Pancreas (tissue), 10 donors: Measurements from ENCODE around the gene PATZ1. TPM values are rescaled to one million over a fixed set of nuclear protein-coding genes. Genes with fewer than 3 reads are reported as not detected.
"Not testable (repeated sequence)": the region's sequence is repeated elsewhere in the genome, so short reads cannot be mapped to it uniquely, and the experiment has no call there.

Experiments
- ATAC-seq, 4 donors: fragments of 200-7000 bp; cut with Tn5 transposase; one replicate each; pipeline versions ENCODE4 v1.8.0 to v1.9.1; 2020; ENCODE audit warnings: mild to moderate bottlenecking in 4 of 4, moderate library complexity in 4 of 4
- DNase-seq, 6 donors: peaks; one replicate each; pipeline ENCODE4 v3.0.0-alpha.2; 2020
- FAIRE-seq: peaks from 2 replicates; lab custom pipeline; 2012; peaks lifted over from hg19 to GRCh38; lab: Jason Lieb, UNC
- H3K27ac ChIP-seq, 4 donors: fragments of 200-600 bp; sonication (generic); 1 replicate in 3 of 4; 2 replicates in 1 of 4; pipeline versions ENCODE4 v1.5.0 to v1.8.0; 2020
- H3K27me3 ChIP-seq, 4 donors: fragments of 200-600 bp; one replicate each; pipeline ENCODE4 v1.8.0; 2021
- H3K36me3 ChIP-seq, 3 donors: fragments of 200-600 bp; sonication (generic) in 1 of 3; one replicate each; pipeline versions ENCODE4 v1.5.0 to v1.8.0; 2020 to 2021
- H3K4me1 ChIP-seq, 3 donors: fragments of 200-600 bp; one replicate each; pipeline ENCODE4 v1.8.0; 2021
- H3K4me3 ChIP-seq, 4 donors: fragments of 200-600 bp; sonication (generic) in 2 of 4; one replicate each; pipeline versions ENCODE4 v1.5.0 to v1.8.0; 2020 to 2021
- H3K9me3 ChIP-seq, 4 donors: fragments of 200-600 bp; one replicate each; pipeline ENCODE4 v1.8.0; 2021
- CTCF ChIP-seq, 4 donors: fragments of 200-600 bp; sonication (generic) in 3 of 4; IDR thresholded peaks; one replicate each; pipeline versions ENCODE4 v1.5.0 to v1.8.0; 2021; ENCODE audit warnings: antibody characterized with exemption in 4 of 4
- WGBS, 2 donors: extraction: QIAGEN DNeasy Blood & Tissue Kit; methylation state at CpG; one replicate each; pipeline ENCODE4 v1.1.7; 2013; 5-methylcytosine and 5-hydroxymethylcytosine counted together
- intact Hi-C, 3 donors: fragments of 100-400 bp; cut with DNase I; formaldehyde crosslinking; loops; one replicate each; pipeline versions ENCODE4 v1.11.1 to v1.14.2; 2022
- polyA plus RNA-seq, 2 donors: library from polyadenylated mRNA; stranded (reverse); fragments of 200-250 nt; gene quantifications; one replicate each; pipeline ENCODE4 v1.2.3, GENCODE V29; 2013
- total RNA-seq, 6 donors: library from RNA; stranded (reverse); fragmentation: NEBNext Ultra II Directional in 4 of 6; extraction: Animal tissue kit (Norgen Biotek cat#: 25700) in 4 of 6; gene quantifications; one replicate each; pipeline versions ENCODE4 v1.2.1 to v1.2.4, GENCODE V29; 2021 to 2023
- donor health status: healthy with polysubstance abuse.
- donor health status: DM: no; HTN: no; CAD: no; lungs with moderate emphysema.
- donor health status: DM: no; HTN: no; CAD: no.
- donor health status: control.
- donor health status: control.
- donor health status: Bipolar disorder and iron deficiency.
- donor health status: DM: yes; HTN: yes; CAD: no.
- donor health status: DM: no; HTN: no; CAD: no.
- donor health status: DM: no; HTN: no; CAD: no.
- donor health status: DM: yes; HTN: yes; CAD: no.

Gene PATZ1
- 10 to 100 TPM; 12.0 to 28.6 (median 16.7) TPM for total RNA-seq
- 10 to 100 TPM; 21.6 to 30.2 TPM for polyA plus RNA-seq

GRCh38 chr22:31346255-31346732, at the start of gene PATZ1:
Gene PATZ1 (minus strand): TSS chr22:31346346. CDS start chr22:31345602, 744 bp downstream.
- Histone ChIP-seq H3K27me3 (no peaks in the 10 kb centered on the region), H3K9me3 (no peaks in the 10 kb centered on the region), H3K36me3 (peaks cover 0 to 4% (median 0%) of the 10 kb centered on the region in 3 donors), H3K27ac (peak within 1 kb of the TSS; percentile 77 to 92 (median 89)), H3K4me3 (peak within 1 kb of the TSS; percentile 37 to 65 (median 53)), H3K4me1 (peaks cover 11 to 17% (median 17%) of the 10 kb centered on the region in 3 donors)
- TF ChIP-seq CTCF (IDR thresholded peaks at IDR 0.05): no peak
- DNase-seq (peak in 5 of 6 donors; percentile 73 to 84 (median 79)), FAIRE-seq (no peak), ATAC-seq (peak; percentile 2 to 17 (median 3))
- 0 to 1% methylated on average over 23 to 40 of the region's 41 CpGs for WGBS, 2 donors
- intact Hi-C loops: no loop called here

- Histone ChIP-seq H3K36me3 (no peaks in the 10 kb centered on the region), H3K27me3 (no peaks in the 10 kb centered on the region), H3K4me3 (no peak overlapping the region), H3K27ac (no peak overlapping the region), H3K9me3 (no peaks in the 10 kb centered on the region), H3K4me1 (peaks cover 0 to 4% (median 3%) of the 10 kb centered on the region in 3 donors)
- no peak for FAIRE-seq
- 69 to 73% methylated on average over 3 of the region's 3 CpGs for WGBS, 2 donors
- no peak for DNase-seq
- no peak for TF ChIP-seq CTCF (IDR thresholded peaks at IDR 0.05)
- ATAC-seq: no peak
- intact Hi-C loops: no loop called here
Observed at GRCh38 chr22:31394326-31394725, 48.2 kb upstream of the PATZ1 start.

- intact Hi-C loops: no loop called here
- no peak for ATAC-seq
- peaks cover 0 to 4% (median 3%) of the 10 kb centered on the region in 3 donors for H3K4me1 ChIP-seq
- H3K27me3 ChIP-seq: no peaks in the 10 kb centered on the region
- H3K9me3 ChIP-seq: no peaks in the 10 kb centered on the region
- no peak overlapping the region for H3K27ac ChIP-seq
- no peak for TF ChIP-seq CTCF (IDR thresholded peaks at IDR 0.05)
- H3K36me3 ChIP-seq: no peaks in the 10 kb centered on the region
- no peak overlapping the region for H3K4me3 ChIP-seq
- WGBS, 2 donors: 96 to 100% methylated on average over 2 of the region's 2 CpGs
- no peak for DNase-seq
- no peak for FAIRE-seq
Observed at GRCh38 chr22:31393893-31394292, 47.7 kb upstream of the PATZ1 start.

GRCh38 chr22:31378651-31379050, 32.5 kb upstream of the PATZ1 start:
- intact Hi-C loops, H3K27ac ChIP-seq, H3K36me3 ChIP-seq, DNase-seq, ATAC-seq, H3K27me3 ChIP-seq, FAIRE-seq, H3K4me3 ChIP-seq, H3K4me1 ChIP-seq, H3K9me3 ChIP-seq: not testable (repeated sequence)
- WGBS, 2 donors: 79 to 82% methylated on average over 6 of the region's 6 CpGs

- intact Hi-C loops: no loop called here
- H3K36me3 ChIP-seq: no peaks in the 10 kb centered on the region
- DNase-seq: no peak
- 93 to 98% methylated on average over 3 of the region's 3 CpGs for WGBS, 2 donors
- no peak for TF ChIP-seq CTCF (IDR thresholded peaks at IDR 0.05)
- H3K4me3 ChIP-seq: no peak overlapping the region
- ATAC-seq: no peak
- H3K27me3 ChIP-seq: no peaks in the 10 kb centered on the region
- H3K4me1 ChIP-seq: no peaks in the 10 kb centered on the region
- H3K27ac ChIP-seq: no peak overlapping the region
- no peak for FAIRE-seq
- H3K9me3 ChIP-seq: no peaks in the 10 kb centered on the region
Observed at GRCh38 chr22:31378123-31378522, 32.0 kb upstream of the PATZ1 start.
